ENCODE data around the gene SCMH1. TPM values are rescaled to one million over a fixed set of nuclear protein-coding genes. Genes with fewer than 3 reads are reported as not detected.

The SCMH1 gene
- total RNA-seq, 6 donors from 2014 or later, result 31.4 to 54.5 (median 36.6) TPM

- no peak for TF ChIP-seq EP300 (IDR thresholded peaks at IDR 0.05)
- no peak for TF ChIP-seq POLR2A (IDR thresholded peaks at IDR 0.05)
- TF ChIP-seq POLR2AphosphoS5 (IDR thresholded peaks at IDR 0.05), result no peak
- TF ChIP-seq CTCF (IDR thresholded peaks at IDR 0.05), result no peak
- Histone ChIP-seq H3K9me3 (no peaks in the 10 kb centered on the region), H3K27ac (no peak overlapping the region), H3K4me3 (no peak overlapping the region), H3K27me3 (no peaks in the 10 kb centered on the region), H3K4me1 (peaks cover 10 to 25% (median 19%) of the 10 kb centered on the region in 4 donors), H3K36me3 (no peaks in the 10 kb centered on the region)
- no peak for ATAC-seq (ENCODE audit: low FRiP score in 2 of 2)
- DNase-seq, result no peak
- WGBS, 2 donors, result 59 to 75% methylated on average over 2 of the region's 2 CpGs
Observed at GRCh38 chr1:41245659-41246058, 3.6 kb upstream of the SCMH1 start.

GRCh38 chr1:41243079-41243385 is 926 bp upstream of the SCMH1 start:
- H3K27me3 ChIP-seq, result no peaks in the 10 kb centered on the region
- no peak for TF ChIP-seq POLR2A (IDR thresholded peaks at IDR 0.05)
- ATAC-seq (ENCODE audit: low FRiP score in 2 of 2) (no peak), DNase-seq (no peak)
- H3K36me3 ChIP-seq, result no peaks in the 10 kb centered on the region
- H3K9me3 ChIP-seq, result no peaks in the 10 kb centered on the region
- 86 to 100% methylated on average over 2 to 3 of the region's 3 CpGs for WGBS, 2 donors
- H3K27ac ChIP-seq, result no peak overlapping the region
- H3K4me3 ChIP-seq, result no peak overlapping the region
- H3K4me1 ChIP-seq, result peaks cover 20 to 39% (median 29%) of the 10 kb centered on the region in 4 donors

- 5 to 61% methylated on average over 13 to 19 of the region's 51 CpGs for WGBS, 2 donors
- no peak for ATAC-seq (ENCODE audit: low FRiP score in 2 of 2)
- Histone ChIP-seq H3K4me1 (peaks cover 20 to 44% (median 31%) of the 10 kb centered on the region in 4 donors), H3K9me3 (no peaks in the 10 kb centered on the region), H3K36me3 (no peaks in the 10 kb centered on the region), H3K27me3 (no peaks in the 10 kb centered on the region), H3K4me3 (peak overlapping the region; percentile 26 to 92 (median 82)), H3K27ac (peak overlapping the region; percentile 91 to 99 (median 95))
- no peak for TF ChIP-seq POLR2A (IDR thresholded peaks at IDR 0.05)
- no peak for TF ChIP-seq CTCF (IDR thresholded peaks at IDR 0.05)
- no peak for TF ChIP-seq POLR2AphosphoS5 (IDR thresholded peaks at IDR 0.05)
- TF ChIP-seq EP300 (IDR thresholded peaks at IDR 0.05), result no peak
- DNase-seq, result no peak
Observed at GRCh38 chr1:41242342-41243078, 404 bp upstream of the SCMH1 start.

GRCh38 chr1:41241354-41241748 is 755 bp downstream of the SCMH1 start:
- Histone ChIP-seq H3K4me1 (peaks cover 20 to 45% (median 26%) of the 10 kb centered on the region in 4 donors), H3K27ac (peak overlapping the region; percentile 91 to 99 (median 95))
- WGBS, 2 donors, result 0% methylated on average over 11 of the region's 45 CpGs; no CpG with 5 or more reads in 1 of the 2 donors

More at GRCh38 chr1:41241354-41241748, 755 bp downstream of the SCMH1 start:
- no peaks in the 10 kb centered on the region for H3K27me3 ChIP-seq
- TF ChIP-seq EP300 (IDR thresholded peaks at IDR 0.05) (no peak), POLR2A (IDR thresholded peaks at IDR 0.05) (peak in 1 of 4 donors; percentile 19), POLR2AphosphoS5 (IDR thresholded peaks at IDR 0.05) (peak in 1 of 2 donors; percentile 42), CTCF (IDR thresholded peaks at IDR 0.05) (no peak)
- H3K36me3 ChIP-seq, result no peaks in the 10 kb centered on the region
- DNase-seq, result peak; percentile 57 to 92
- peak; percentile 82 to 85 for ATAC-seq (ENCODE audit: low FRiP score in 2 of 2)
- H3K9me3 ChIP-seq, result no peaks in the 10 kb centered on the region
- H3K4me3 ChIP-seq, result peak overlapping the region; percentile 76 to 95 (median 90)

Measured in upper lobe of left lung (tissue), 6 donors.